CD4-positive, alpha-beta T cell treated with Interleukin-15 for 4 hours (primary cell): Measurements from ENCODE around the gene HDHD5.

Experiments
- DNase-seq: peaks from one replicate; pipeline ENCODE4 v3.0.0-alpha.2; 2020; ENCODE audit warnings: low spot score

The HDHD5 gene

GRCh38 chr22:17158568-17159503 is at the start of gene HDHD5:
HDHD5 (minus strand) TSS chr22:17159277; CDS start chr22:17159251, 26 bp downstream.
- peak; percentile 89 for DNase-seq

DNA sequence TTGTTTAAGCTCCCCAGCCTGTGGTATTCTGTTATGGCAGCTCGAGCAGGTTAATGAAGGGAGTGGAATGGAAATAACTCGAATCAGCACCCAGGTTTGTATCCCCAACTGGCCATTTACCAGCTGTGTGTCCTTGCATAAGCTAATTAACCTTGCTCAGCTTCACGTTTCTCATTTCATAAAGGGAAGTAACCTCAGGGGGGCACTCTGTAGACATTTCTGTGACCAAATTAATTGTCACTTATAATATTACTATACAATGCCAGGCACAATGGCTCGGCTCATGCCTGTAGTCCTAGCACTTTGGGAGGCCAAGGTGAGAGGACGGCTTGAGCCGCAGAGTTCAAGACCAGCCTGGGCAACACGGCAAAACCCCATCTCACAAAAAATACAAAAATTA is 46.4 kb upstream of the HDHD5 start:
- no peak for DNase-seq

- no peak for DNase-seq
These were observed 42.3 kb upstream of the HDHD5 start for GRCh38 chr22:17201285-17201945.

GRCh38 chr22:17199003-17199731 is 40.1 kb upstream of the HDHD5 start:
- no peak for DNase-seq

- no peak for DNase-seq
These were observed 39.3 kb upstream of the HDHD5 start for GRCh38 chr22:17198170-17199002.

GRCh38 chr22:17194213-17194612 is 35.1 kb upstream of the HDHD5 start:
- DNase-seq: no peak

- DNase-seq: no peak
These were observed 33.1 kb upstream of the HDHD5 start for GRCh38 chr22:17192186-17192585.

DNA sequence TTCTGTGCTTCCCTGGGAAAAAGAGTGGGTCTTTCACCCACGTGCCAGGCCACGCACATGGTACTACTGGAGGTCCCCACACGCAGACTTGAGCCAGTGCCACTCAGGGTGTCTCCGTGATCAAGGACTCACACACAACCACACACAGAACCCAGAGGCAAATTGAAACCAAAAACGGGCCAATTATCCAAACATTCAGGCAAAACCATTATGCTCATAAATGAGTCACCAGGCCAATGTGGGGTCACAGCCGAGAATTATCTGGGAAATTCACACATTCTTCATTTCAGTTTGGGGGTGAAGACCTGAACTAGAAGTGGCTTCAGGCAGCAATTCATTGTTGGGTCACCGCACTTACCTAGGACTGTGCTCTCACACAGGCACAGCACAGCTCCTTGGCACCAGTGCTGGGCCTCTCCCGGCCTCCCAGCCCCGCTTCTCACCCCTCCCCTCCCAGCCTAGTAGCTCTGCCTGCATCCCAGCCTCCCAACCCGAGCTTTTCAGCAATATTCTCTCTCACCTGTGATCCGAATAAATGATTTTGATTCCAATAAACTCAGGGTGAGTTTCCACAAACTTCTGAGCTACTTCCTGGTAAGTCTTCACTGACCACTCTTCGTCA is 32.2 kb upstream of the HDHD5 start:
- DNase-seq: no peak

GRCh38 chr22:17190702-17191101 is 31.6 kb upstream of the HDHD5 start:
- DNase-seq: no peak

- no peak for DNase-seq
These were observed 17.6 kb upstream of the HDHD5 start for GRCh38 chr22:17176715-17177114.

GRCh38 chr22:17172029-17172833 is 13.2 kb upstream of the HDHD5 start:
- DNase-seq: no peak

- DNase-seq: peak; percentile 84
These were observed 12.3 kb upstream of the HDHD5 start for GRCh38 chr22:17171153-17172028.

DNA sequence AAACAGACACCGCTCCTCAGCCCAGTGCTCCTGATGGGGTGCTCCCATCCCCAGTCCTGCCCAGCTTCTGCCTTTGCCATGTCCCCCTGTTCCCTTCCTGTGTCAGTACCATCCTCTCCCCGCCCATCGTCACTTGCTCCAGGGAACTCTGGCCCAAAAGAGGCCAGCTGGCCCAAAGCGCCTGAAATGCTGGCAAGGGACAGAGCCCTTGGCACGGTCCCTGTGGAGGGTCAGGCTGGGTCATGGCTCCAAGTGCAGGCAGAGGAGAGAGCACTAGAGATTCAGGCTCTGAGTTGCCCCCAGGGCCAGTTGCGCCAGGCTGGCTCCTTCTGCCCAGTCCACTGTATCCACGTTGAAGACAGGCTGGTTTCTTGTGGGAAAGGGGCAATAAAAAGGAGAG is 8.4 kb upstream of the HDHD5 start:
- no peak for DNase-seq

GRCh38 chr22:17164392-17165024 is 5.4 kb upstream of the HDHD5 start:
- no peak for DNase-seq

DNA sequence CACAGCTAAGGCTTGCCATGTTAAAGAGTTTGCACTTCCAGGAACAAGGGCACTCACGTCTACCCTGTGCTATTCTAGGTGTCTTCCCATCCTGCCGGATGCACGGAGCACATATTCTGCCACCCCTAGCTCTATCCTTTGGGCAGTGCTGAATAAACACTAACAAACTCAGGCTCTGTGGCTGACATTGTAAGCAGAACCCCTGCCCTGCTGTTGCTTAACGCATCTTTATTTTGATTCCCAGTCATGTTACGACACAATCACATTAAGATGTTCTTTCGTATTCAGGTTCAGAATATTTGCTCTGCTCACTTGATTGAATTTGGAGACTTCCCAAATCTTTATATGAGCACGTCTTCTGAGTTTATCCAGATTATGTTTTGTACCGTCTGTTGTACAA is 3.7 kb upstream of the HDHD5 start:
- no peak for DNase-seq

GRCh38 chr22:17161991-17162390 is 2.9 kb upstream of the HDHD5 start:
- no peak for DNase-seq

GRCh38 chr22:17159504-17159951 is 451 bp upstream of the HDHD5 start:
- peak; percentile 24 for DNase-seq

DNA sequence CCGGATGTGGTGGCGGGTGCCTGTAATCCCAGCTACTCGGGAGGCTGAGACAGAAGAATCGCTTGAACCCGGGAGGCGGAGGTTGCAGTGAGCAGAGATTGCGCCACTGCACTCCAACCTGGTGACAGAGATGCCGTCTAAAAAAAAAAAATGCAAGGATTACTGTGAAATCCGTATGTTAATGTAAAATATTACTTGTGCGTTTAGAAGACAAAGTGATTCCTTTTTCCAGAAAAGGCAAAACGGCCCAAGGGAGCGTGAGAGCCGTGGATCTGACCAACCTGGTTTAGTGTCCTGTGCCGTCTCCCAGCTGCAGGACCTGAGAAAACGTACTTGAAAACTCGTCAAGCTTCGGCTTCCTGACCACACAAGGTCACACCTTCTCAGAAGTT is 905 bp downstream of the HDHD5 start:
- DNase-seq: no peak

DNA sequence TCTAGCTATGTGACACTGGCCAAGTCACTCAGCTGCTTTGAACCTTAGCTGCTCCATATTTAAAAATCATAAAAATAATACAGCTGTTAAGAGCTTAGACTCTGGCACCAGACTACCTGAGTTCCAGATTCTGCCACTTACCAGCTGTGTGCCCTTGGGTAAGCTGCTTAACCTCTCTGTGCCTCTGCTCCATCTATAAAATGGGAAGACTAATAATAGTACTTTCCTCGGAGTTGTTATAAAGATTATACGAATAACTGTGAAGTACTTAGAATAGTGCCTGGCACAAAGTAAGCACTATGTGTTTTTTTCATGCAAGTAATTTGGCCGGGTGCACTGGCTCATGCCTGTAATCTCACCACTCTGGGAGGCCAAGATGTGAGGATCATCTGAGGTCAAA is 1.4 kb downstream of the HDHD5 start:
- DNase-seq: no peak
